Activated naive CD4-positive, alpha-beta T cell treated with anti-CD3 and anti-CD28 coated beads, Interleukin-2, amount 10 ng/mL, durations not matched to agents 5 hours and 36 hours (primary cell): Measurements from ENCODE around the gene LMAN1. TPM values are rescaled to one million over a fixed set of nuclear protein-coding genes. Genes with fewer than 3 reads are reported as not detected.

Experiments used
- total RNA-seq, 2 experiments: library from RNA; stranded (reverse); gene quantifications; one replicate each; pipeline ENCODE4 v1.2.3, GENCODE V29; 2021

LMAN1 gene, protein sequence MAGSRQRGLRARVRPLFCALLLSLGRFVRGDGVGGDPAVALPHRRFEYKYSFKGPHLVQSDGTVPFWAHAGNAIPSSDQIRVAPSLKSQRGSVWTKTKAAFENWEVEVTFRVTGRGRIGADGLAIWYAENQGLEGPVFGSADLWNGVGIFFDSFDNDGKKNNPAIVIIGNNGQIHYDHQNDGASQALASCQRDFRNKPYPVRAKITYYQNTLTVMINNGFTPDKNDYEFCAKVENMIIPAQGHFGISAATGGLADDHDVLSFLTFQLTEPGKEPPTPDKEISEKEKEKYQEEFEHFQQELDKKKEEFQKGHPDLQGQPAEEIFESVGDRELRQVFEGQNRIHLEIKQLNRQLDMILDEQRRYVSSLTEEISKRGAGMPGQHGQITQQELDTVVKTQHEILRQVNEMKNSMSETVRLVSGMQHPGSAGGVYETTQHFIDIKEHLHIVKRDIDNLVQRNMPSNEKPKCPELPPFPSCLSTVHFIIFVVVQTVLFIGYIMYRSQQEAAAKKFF
- 10 to 100 TPM; 81.1 to 84.1 TPM for total RNA-seq

GRCh38 chr18:59358712-59359575 is at the start of gene LMAN1:
Gene LMAN1 (minus strand): TSS chr18:59359265. CDS start chr18:59359244, 21 bp downstream.

DNA sequence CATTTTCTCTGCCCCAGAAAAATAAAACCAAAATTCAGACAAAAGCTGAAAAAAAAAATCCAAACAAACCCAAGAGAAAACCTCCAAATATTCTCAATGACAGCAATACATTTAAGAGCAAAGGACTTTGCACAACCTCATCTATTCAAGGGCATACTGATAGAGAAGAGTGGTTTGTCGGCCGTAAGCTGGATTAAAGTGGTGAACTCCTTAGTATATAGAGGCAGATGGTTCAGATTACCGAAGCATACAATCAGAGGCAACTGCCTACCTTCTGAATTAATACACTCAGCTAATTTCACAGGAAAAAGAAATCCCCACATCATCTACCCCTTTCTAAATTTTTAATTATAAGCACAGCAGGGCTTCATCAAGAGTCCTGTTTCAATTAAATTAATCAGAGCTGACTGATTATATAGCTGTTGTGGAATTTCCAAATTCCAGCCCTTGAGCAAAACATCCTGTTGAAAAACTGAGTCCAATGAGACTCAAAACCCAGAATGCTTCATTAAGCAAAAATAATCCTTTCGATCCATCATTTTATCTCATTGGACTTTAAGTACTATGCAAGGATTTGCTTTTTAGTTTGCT is 40.5 kb downstream of the LMAN1 start, which contains the start of gene CPLX4:
Gene CPLX4 (minus strand): TSS at position 190 of the 591 bp plus-strand sequence. CDS start 187 bp downstream, at position 3.

Other genes with a start within 250 kb of the LMAN1 start
- gene SEC11C, start 219.4 kb downstream of the LMAN1 start, total RNA-seq = 10 to 100 TPM; 54.7 to 61.0 TPM
- gene GRP, start 139.1 kb downstream of the LMAN1 start, total RNA-seq = not detected
- gene RAX, start 85.8 kb downstream of the LMAN1 start, total RNA-seq = not detected
- not detected for gene CPLX4, start 40.6 kb downstream of the LMAN1 start, total RNA-seq